Activated CD4-positive, alpha-beta memory T cell treated with anti-CD3 and anti-CD28 coated beads for 36 hours (primary cell): ENCODE data around the gene TAF1L. TPM values are rescaled to one million over a fixed set of nuclear protein-coding genes. Genes with fewer than 3 reads are reported as not detected.

Source experiments
- CTCF ChIA-PET: fragments of 350-600 bp; sonication (Branson Sonifier 250); formaldehyde crosslinking; loops from one replicate; lab custom pipeline; 2021; ENCODE audit warnings: antibody characterized with exemption, inconsistent platforms; lab: Charles Lee
- POLR2A ChIA-PET: fragments of 350-600 bp; sonication (Branson Sonifier 250); formaldehyde crosslinking; loops from one replicate; lab custom pipeline; 2021; ENCODE audit warnings: antibody characterized with exemption; lab: Charles Lee
- DNase-seq: peaks from one replicate; pipeline ENCODE4 v3.0.0-alpha.2; 2020
- H3K27ac Mint-ChIP-seq: one replicate; pipeline ENCODE4 v1.8.0; 2021; ENCODE audit warnings: mixed read lengths
- H3K27me3 Mint-ChIP-seq: one replicate; pipeline ENCODE4 v1.8.0; 2021; ENCODE audit warnings: mixed read lengths
- H3K36me3 Mint-ChIP-seq: one replicate; pipeline ENCODE4 v1.8.0; 2021; ENCODE audit warnings: mixed read lengths
- H3K4me1 Mint-ChIP-seq: one replicate; pipeline ENCODE4 v1.8.0; 2021; ENCODE audit warnings: low read depth, mixed read lengths
- H3K4me3 Mint-ChIP-seq: one replicate; pipeline ENCODE4 v1.8.0; 2021; ENCODE audit warnings: mild to moderate bottlenecking, mixed read lengths
- H3K9me3 Mint-ChIP-seq: one replicate; pipeline ENCODE4 v1.8.0; 2021; ENCODE audit warnings: mixed read lengths
- intact Hi-C: fragments of 100-400 bp; cut with micrococcal nuclease; formaldehyde crosslinking; loops from one replicate; pipeline ENCODE4 v1.15.1; 2023
- total RNA-seq, 2 experiments: library from RNA; stranded (reverse); gene quantifications; one replicate each; pipeline ENCODE4 v1.2.3, GENCODE V29; 2021

The TAF1L gene
- total RNA-seq, 2 experiments from 2014 or later: 0.05 TPM; not detected in 1

GRCh38 chr9:32584784-32585183, 50.7 kb downstream of the TAF1L start:
- peaks cover 10% of the 10 kb centered on the region for H3K27me3 Mint-ChIP-seq
- ChIA-PET POLR2A (no interaction called here), CTCF (interaction anchor here (1.3 to 4.1 kb wide), 3 partner anchors 13 to 383 kb away, joined by 3 to 26 read pairs (median 3); no protein-coding TSS in a partner anchor)
- H3K4me1 Mint-ChIP-seq: no peaks in the 10 kb centered on the region
- DNase-seq: no peak
- H3K4me3 Mint-ChIP-seq: no peak overlapping the region
- H3K36me3 Mint-ChIP-seq: no peaks in the 10 kb centered on the region
- no peaks in the 10 kb centered on the region for H3K9me3 Mint-ChIP-seq
- H3K27ac Mint-ChIP-seq: no peak overlapping the region
- intact Hi-C loops: loop anchor here (10.0 kb wide), 2 partner anchors 120 to 260 kb away; no protein-coding TSS in a partner anchor

- intact Hi-C loops: loop anchor here (10.0 kb wide), 2 partner anchors 123 to 263 kb away; no protein-coding TSS in a partner anchor
- no peaks in the 10 kb centered on the region for H3K36me3 Mint-ChIP-seq
- peak; percentile 22 for DNase-seq
- H3K27me3 Mint-ChIP-seq: peaks cover 20% of the 10 kb centered on the region
- ChIA-PET CTCF (interaction anchor here (0.7 to 8.2 kb wide), 15 partner anchors 9 to 387 kb away, joined by 3 to 502 read pairs (median 7); partner anchors contain the start of genes ACO1 and NDUFB6), POLR2A (no interaction called here)
- no peak overlapping the region for H3K4me3 Mint-ChIP-seq
- no peaks in the 10 kb centered on the region for H3K4me1 Mint-ChIP-seq
- H3K27ac Mint-ChIP-seq: no peak overlapping the region
- no peaks in the 10 kb centered on the region for H3K9me3 Mint-ChIP-seq
Measured at GRCh38 chr9:32581512-32582143, 53.8 kb downstream of the TAF1L start.

DNA sequence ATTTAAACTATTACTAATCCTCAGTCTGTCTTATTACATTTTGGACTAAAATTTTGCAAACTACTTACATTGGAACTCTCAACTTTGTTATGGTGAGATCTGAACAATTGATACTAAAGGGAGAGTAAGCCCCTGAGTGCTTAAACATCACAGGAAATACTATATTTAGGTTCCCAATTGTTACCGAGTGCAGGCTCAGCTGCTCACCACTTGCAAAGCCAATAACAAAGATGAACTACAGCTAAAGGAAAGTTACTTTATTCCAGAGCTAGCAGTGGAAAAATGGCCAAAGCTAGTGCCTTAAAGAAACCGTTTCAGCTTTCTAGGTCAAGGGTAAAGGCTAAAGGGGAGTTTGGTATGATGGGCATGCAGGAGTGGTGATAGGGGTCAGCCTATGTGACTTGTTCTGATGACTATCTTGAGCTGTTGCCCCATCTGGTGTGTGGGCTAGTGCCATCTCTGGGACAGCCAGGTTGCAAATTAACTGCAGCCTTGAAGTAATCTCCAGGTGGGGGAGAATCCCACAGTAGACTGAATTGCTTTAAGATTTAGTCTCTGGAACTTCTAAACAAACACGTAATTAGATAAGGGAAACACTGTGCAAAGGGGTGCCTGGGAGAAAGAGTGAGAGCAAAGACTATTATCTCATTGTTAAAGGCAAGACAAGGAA, 54.7 kb downstream of the TAF1L start:
- Mint-ChIP-seq H3K9me3 (no peaks in the 10 kb centered on the region), H3K4me3 (no peak overlapping the region), H3K36me3 (no peaks in the 10 kb centered on the region), H3K4me1 (no peaks in the 10 kb centered on the region), H3K27me3 (peaks cover 17% of the 10 kb centered on the region), H3K27ac (no peak overlapping the region)
- intact Hi-C loops: loop anchor here (10.0 kb wide), 2 partner anchors 124 to 264 kb away; no protein-coding TSS in a partner anchor
- ChIA-PET POLR2A (no interaction called here), CTCF (interaction anchor here (0.7 to 8.2 kb wide), 21 partner anchors 8 to 388 kb away, joined by 3 to 502 read pairs (median 6); partner anchors contain the start of genes ACO1, NDUFB6 and RIGI)
- DNase-seq: no peak

GRCh38 chr9:32579706-32580331, 55.6 kb downstream of the TAF1L start:
- no peak overlapping the region for H3K4me3 Mint-ChIP-seq
- ChIA-PET POLR2A (interaction anchor here (1.6 kb wide), 1 partner anchor 201 kb away, joined by 6 read pairs; no protein-coding TSS in a partner anchor), CTCF (interaction anchor here (0.6 to 8.2 kb wide), 43 partner anchors 7 to 422 kb away, joined by 3 to 502 read pairs (median 5); partner anchors contain the start of genes ACO1, APTX, NDUFB6 and RIGI)
- intact Hi-C loops: loop anchor here (1.0 to 10.0 kb wide), 4 partner anchors 125 to 388 kb away; no protein-coding TSS in a partner anchor
- peaks cover 14% of the 10 kb centered on the region for H3K27me3 Mint-ChIP-seq
- H3K9me3 Mint-ChIP-seq: no peaks in the 10 kb centered on the region
- peak; percentile 84 for DNase-seq
- H3K4me1 Mint-ChIP-seq: no peaks in the 10 kb centered on the region
- H3K27ac Mint-ChIP-seq: no peak overlapping the region
- no peaks in the 10 kb centered on the region for H3K36me3 Mint-ChIP-seq

Other genes starting within 250 kb of the TAF1L start
- gene RIGI, start 109.5 kb downstream of the TAF1L start, total RNA-seq: 10 to 100 TPM; 10.6 to 11.7 TPM
- 10 to 100 TPM; 18.5 to 19.5 TPM for gene SMIM27, start 83.3 kb downstream of the TAF1L start, total RNA-seq
- 10 to 100 TPM; 14.8 to 15.4 TPM for gene TOPORS, start 83.1 kb downstream of the TAF1L start, total RNA-seq
- 10 to 100 TPM; 75.7 to 77.1 TPM for gene NDUFB6, start 62.5 kb downstream of the TAF1L start, total RNA-seq
- gene TMEM215, start 147.9 kb upstream of the TAF1L start, total RNA-seq: not detected